NCI-H82 (cell line): Measurements from ENCODE around the gene SCN1A.
"Not testable (repeated sequence)": the region's sequence is repeated elsewhere in the genome, so short reads cannot be mapped to it uniquely, and the experiment has no call there.

ENCODE experiments used
- DNase-seq: peaks from one replicate; lab custom pipeline; 2025; lab: John Stamatoyannopoulos, UW

The SCN1A gene

DNA sequence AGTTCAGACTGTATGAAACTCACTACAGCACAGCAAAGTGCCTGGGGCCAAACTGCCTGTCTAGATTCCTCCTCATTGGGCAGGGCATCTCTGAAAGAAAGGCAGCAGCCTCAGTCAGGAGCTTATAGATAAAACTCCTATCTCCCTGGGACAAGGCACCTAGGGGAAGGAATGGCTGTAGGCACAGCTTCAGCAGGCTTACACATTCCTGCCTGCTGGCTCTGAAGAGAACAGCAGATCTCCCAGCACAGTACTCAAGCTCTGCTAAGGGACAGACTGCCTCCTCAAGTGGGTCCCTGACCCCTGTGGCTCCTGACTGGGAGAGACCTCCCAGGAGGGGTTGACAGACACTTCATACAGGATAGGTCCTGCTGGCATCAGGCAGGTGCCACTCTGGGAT is 155.7 kb downstream of the SCN1A start:
- DNase-seq = not testable (repeated sequence)

DNA sequence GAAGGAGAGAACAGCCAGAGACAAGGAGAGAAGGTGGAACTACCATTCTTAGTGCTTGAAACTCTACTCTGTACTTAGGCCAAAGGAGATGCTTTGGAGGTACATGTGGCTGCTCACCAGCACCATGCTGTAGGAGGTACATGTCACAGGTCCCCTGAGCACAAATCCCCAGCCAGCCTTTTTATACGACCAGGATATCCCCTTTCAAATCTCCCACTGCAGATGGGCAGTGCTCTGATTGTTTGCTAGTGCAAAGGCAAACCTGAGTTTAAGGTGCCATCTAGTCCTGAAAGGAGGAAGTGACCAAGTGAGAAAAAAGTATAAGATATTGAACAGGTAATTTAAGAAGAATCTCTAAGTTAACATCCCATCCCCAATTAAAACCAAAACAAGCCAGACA is 157.2 kb downstream of the SCN1A start:
- peak; percentile 9 for DNase-seq

DNA sequence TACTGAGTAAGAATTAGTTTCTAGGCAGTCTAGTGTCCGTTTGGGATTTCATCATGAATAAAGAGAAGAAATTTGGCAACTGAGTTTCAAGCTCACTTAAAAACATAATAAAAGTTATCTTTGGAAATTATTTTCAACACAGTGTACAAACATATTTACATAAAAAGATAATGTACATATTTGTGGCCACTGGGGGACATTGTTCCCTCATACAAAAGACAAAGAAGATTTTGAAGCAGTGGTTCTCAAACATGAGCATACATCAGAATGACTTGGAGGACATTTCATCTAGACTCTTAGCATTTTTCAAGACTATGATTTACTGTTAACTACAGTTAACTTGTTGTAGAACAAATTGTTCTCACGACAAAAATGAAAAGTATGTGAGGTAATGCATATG is 158.6 kb downstream of the SCN1A start:
- DNase-seq = no peak

DNA sequence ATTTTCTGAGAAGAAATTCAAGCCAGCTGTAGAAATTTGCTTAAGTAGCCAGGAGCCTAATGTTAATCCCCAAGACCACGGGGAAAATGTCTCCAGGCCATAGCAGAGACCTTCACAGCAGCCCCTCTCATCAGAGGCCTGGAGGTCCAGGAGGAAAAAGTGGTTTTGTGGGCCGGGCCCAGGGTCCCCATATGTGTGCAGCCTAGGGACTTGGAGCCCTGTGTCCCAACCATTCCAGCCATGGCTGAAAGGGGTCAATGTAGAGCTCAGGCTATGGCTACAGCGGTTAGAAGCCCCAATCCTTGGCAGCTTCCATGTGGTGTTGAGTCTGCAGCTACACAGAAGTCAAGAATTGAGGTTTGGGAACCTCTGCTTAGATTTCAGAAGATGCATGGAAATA is 160.1 kb downstream of the SCN1A start:
- no peak for DNase-seq

DNA sequence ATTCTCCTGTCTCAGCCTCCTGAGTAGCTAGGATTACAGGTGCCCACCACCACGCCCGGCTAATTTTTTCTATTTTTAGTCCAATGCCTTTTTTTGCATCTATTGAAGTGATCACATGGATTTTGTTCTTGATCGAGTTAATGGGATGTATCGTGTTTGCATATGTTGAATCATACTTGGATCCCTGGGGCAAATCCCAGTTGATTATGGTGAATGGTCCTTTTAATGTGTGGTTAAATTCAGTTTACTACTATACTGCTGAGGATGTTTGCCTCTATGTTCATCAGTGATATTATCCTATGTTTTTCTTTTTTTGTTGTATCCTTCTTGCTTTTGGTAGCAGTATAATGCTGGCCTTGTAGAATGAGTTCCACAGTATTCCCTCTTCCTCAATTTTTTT is 166.0 kb downstream of the SCN1A start:
- no peak for DNase-seq

DNA sequence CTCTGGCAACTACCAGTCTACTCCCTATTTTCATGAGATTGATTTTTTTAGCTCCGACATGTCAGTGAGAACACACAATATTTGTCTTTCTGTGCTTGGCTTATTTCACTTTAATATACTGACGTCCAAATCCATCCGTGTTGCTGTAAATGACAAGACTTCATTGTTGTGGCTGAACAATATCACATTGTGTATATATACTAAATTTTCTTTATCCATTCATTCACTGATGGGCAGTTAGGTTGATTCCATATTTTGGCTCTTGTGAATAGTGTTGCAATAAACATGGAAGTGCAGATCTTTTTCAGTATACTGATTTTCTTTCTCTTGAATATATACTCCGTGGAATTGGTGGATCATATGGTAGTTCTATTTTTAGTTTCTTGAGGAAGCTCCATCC is 168.4 kb downstream of the SCN1A start:
- no peak for DNase-seq

DNA sequence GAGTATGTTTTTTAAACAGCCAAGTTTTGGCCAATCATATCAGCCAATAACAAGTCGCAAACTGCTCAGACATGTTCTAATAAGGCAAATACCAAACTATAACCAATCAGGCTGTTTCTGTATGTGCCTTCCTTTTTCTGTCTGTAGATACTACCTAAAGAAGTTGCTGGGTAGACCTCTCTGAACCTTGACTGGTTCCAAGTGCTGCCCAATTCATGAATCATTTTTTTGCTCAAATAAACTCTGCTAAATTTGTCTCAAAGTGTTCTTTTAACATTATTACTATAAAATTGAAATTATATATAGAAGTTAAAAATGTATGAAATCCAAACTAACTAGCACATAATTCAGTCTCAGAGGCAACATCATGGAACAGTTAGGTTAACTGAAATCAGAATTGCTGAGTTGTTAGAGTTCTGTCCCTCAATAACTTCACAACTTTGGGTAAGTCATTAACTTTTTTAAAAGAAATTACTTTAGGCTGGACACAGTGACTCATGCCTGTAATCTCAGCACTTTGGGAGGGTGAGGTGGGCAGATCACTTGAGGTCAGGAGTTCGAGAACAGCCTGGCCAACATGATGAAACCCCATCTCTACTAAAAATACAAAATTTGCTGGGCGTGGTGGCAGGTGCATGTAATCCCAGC is 169.4 kb downstream of the SCN1A start:
- no peak for DNase-seq

DNA sequence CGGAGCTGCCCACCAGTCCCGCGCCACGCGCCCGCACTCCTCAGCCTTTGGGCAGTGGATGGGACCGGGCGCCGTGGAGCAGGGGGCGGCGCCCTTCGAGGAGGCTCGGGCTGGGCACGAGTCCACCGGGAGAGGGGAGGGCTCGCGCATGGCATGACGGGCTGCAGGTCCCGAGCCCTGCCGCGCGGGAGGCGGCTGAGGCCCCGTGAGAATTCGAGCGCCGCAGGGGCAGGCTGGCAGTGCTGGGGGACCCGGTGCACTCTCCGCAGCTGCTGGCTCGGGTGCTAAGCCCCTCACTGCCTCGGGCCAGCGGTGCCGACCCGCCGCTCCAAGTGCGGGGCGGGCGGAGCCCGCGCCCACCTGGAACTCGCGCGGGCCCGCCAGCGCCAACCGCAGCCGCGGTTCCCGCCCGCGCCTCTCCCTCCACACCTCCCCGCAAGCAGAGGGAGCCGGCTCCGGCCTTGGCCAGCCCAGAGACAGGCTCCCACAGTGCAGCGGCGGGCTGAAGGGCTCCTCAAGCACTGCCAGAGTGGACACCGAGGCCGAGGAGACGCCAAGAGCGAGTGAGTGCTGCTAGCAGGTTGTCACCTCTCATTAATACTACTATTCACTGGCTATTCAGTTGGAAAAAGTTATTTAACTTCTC is 170.7 kb downstream of the SCN1A start:
- no peak for DNase-seq

DNA sequence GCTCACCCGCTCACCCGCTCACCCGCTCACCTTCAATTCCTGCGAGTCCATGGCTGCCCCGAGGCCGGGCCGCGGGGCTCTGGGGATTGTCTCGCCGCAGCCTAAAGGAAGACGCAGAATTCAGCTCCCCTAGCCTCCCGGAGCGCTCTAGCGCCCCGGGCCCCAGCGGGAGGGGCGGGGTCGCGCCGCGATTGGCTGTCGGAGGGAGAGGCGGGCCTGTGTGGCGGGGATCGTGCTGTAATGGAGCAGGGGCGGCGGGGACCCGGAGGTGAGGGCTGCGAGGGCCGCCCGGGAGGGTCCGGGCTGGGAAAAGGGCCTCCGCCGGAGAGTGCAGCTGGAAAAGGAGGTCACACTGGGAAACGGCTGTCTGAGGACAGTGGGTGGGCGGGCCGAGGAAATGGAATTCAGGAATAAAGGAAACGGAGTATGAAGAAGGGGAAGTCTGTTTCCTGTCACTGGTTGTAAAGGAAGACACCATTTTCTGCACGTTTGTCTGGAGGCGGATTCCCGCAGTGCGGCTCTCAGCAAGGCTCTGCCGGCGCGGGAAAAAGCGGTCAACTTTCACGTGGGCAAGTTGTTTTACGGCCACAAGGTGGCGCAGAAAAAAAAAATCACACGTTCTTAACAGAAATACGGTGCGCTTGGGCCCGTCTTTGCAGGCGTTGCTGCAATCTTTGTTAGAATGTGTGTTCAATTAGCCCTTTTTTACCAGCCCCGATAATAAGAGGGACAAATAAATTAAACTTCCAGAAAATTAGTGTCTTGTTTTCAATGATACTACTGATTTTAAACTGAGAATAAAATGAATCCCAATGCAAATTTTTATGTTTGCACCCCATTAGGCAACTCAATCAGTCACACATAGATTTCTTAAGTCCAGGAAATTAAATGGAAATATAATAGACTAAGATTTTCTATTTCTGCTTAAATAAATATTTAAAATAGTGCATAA is 173.9 kb downstream of the SCN1A start, which contains the start of gene TTC21B:
TTC21B (minus strand) TSS at position 122 of the 952 bp plus-strand sequence; CDS start at position 51, 71 bp downstream.
- peak; percentile 97 for DNase-seq

DNA sequence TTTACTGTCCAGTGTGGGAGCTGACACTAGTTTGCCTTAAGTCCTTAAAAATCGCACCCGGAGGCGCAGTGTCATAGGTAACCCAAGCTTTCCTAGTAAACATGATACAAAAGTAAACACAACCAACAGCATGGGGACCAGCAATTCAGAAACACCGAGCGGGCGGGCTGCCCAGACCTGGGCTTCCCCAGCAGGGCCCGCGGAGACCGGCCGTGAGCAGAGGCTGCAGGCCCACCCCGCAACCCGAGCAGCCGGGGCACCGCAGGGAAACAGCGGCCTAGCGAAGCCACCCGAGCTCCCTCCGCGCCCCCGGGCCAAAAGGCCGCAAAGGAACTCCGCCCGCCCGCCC is 174.5 kb downstream of the SCN1A start:
- DNase-seq = no peak

DNA sequence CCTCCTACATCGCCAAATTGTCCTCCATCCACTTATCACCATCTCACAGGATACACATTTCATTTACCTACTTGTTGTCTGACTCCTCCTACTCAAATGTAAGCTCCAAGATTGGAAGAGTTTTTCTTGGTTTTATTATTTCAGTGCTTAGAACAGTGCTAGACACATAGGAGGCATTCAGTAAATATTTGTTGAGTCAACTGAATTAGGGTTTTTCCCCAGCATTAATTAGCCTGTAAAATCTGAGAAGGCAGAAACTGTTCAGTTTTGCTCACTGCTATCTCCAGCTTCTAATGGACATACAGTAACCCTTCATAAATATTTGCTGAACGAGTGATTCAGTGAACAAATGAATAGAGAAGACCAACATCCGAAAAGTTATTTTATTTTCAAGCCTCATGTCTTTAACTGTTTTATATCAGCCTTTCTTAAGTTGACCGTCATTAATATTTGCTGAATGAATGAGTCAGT is 175.0 kb downstream of the SCN1A start:
- peak; percentile 14 for DNase-seq

DNA sequence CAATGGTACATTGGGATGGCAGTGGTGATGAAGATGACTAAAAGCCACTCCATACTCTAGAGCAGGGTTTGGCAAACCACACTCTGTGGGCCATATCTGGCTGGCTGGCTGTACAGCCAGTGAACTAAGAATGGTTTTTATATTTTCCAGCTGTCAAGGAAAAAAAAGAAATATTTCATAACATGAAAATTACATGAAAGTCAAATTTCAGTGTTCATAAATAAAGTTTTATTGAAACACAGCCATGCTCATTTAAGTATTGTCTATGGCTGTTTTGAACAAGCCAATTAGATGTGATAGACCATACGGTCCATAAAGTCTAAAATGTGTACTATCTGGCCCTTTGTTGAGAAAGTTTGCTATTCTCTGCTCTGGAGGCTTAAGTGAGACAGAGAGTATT is 175.7 kb downstream of the SCN1A start:
- DNase-seq = no peak

DNA sequence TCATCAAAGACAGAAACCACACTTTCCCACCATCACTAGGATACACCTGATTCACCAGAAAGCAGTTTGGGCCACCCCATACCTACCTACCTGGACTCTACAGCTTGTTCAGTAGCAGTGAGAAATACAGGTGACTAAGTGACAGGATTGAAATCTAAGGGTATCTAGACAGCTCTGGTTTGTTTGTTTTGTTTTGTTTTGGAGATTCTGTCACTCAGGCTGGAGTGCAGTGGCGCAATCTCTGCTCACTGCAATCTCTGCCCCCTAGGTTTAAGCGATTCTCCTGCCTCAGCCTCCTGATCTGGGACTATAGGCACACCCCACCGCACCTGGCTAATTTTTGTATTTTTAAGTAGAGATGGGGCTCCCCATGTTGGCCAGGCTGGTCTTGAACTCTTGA is 177.4 kb downstream of the SCN1A start:
- no peak for DNase-seq

DNA sequence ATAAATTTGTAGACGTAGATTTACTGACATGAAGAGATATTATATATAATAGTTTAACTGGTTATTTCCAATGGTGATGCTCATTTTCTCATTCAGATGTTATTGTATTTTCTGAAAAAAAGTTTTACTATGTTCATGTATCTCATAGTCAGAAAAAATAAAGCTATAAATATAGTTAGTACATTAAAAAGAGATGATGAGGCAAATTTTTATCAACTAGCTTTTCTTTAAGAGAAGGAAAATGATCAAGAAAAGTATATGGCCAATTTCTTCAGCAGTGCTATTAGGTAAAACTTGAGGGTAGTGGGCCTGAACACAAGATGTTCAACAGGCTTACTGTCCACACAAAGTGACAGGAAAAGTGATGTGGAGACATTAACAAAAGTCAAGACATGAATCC is 186.0 kb downstream of the SCN1A start:
- DNase-seq = no peak

DNA sequence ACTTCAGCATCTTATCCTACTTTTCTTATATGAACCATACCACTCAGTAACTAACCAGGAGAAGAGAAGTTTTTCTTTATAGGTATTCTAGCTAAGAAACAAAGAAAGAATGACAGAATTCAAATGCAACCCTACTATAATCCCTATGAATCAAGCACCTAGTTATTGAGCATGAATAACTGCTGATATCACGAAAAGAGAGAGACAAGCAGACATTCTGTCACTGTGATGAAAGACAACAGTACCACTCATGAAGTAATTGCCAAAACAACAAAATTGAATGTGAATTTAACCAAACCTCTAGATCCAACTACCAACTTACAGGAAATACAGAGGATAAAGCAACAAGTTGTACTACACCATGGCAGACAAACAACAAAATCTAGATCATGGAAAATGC is 189.6 kb downstream of the SCN1A start:
- DNase-seq = no peak
